Lung microvascular endothelial cell (primary cell): Measurements from ENCODE around the gene PRTN3. TPM values are rescaled to one million over a fixed set of nuclear protein-coding genes. Genes with fewer than 3 reads are reported as not detected.
"Not testable (repeated sequence)": the region's sequence is repeated elsewhere in the genome, so short reads cannot be mapped to it uniquely, and the experiment has no call there.

Experiments used
- DNase-seq, 2 donors: peaks; one replicate each; pipeline versions ENCODE4 v3.0.0 to v3.0.0-alpha.2; 2010; ENCODE audit warnings: low read depth in 2 of 2
- total RNA-seq: library from RNA; depleted of rRNA; stranded (reverse); fragments of >200 nt; gene quantifications from 2 replicates; pipeline ENCODE4 v1.2.1, GENCODE V29; 2014

Gene PRTN3
- total RNA-seq, 1 donor from 2014 or later, result not detected

DNA sequence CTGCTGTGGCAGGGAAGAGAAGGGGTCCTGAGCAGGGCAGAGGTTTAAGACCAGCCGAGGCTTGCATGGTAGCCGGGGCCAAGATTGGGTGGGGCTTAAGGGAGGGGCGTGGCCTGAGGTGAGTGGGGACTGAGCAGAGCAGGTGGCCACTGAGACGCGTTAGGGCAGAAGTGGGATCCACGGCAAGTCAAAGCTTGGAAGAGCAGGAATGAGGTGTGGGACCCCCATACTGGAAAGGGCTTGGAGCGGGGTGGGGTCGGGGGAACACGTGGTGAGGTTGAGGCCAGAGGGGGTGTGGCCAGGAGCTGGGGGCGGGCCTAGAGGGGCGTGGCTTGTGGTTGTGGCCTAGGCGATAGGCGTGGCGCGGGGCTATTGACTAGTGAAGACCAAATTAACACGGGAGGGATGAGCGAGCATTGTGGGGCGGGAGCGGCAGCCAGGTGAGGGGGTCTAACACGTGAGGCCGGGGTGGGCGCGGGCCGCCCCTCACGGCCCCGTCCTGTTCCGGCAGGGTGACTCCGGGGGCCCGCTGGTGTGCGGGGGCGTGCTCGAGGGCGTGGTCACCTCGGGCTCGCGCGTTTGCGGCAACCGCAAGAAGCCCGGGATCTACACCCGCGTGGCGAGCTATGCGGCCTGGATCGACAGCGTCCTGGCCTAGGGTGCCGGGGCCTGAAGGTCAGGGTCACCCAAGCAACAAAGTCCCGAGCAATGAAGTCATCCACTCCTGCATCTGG is 21.9 kb downstream of the PRTN3 start:
- DNase-seq, result peak; percentile 62 to 68

DNA sequence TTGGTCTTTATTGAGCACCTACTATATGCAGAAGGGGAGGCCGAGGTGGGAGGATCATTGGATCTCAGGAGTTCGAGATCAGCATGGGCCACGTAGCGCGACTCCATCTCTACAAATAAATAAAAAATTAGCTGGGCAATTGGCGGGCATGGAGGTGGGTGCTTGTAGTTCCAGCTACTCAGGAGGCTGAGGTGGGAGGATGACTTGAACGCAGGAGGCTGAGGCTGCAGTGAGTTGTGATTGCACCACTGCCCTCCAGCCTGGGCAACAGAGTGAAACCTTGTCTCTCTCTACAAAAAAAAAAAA is 22.5 kb downstream of the PRTN3 start:
- no peak for DNase-seq

DNA sequence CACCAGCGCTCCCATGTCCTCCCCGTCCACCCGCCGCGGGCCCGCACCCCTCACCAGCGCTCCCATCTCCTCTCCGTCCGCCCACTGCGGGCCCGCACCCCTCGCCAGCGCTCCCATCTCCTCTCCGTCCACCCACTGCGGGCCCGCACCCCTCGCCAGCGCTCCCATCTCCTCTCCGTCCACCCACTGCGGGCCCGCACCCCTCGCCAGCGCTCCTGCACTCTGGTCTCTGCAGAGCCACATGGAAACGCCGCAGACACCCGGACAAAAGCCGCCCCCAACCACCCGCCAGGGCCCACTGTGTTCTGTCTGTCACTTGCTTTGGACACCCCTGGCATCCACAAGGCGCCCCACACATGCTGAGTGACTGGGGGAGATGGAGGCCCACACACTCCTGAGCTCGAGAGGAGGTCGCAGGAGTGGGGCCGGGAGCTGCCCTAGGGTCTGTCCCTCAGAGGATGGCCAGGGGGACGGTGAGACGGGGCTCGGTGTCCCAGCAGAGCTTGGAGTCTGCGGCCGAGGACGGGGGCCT is 26.0 kb downstream of the PRTN3 start:
- DNase-seq, result no peak

GRCh38 chr19:867301-867793 is 26.5 kb downstream of the PRTN3 start:
- no peak for DNase-seq

- DNase-seq, result no peak
Measured at GRCh38 chr19:867855-868457, 27.2 kb downstream of the PRTN3 start.

DNA sequence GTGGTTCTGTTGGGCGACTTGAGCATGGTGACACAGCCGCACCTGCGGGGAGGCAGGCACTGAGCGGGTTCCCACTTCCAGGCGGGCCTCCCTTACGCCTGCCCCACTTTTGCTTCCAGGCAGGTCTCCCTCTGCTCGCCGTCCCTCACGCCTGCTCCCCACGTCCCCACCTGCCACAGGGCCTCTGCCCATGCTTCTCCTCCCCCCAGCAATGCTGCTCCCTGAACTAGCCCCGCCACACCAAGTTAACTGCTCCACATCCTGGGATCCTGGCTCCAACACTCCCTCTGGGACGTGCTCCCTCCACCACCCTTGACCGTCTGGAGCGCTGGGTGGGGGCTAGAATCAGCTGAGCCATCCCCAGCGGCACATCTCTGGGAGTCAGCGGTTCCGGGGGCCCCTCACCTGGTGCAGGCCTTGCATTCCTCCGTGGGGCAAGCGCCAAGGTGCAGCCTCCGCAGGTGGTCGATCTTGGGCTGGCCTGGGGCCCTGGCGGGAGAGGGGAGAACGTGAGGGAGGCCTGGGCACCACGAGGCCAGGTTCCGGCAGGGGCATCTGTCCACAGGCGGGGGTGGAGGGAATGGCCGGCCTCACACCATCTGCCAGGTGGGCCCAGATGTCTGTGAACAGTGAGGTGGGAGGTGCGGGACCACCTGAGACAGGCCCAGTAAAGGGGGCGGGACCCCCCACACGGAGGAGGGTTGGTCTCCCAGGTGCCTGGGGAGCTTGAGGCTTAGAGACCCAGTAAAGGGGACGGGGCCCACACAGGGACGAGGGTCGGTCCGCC is 27.9 kb downstream of the PRTN3 start:
- no peak for DNase-seq

- DNase-seq, result peak; percentile 90
Measured at GRCh38 chr19:869245-870177, 28.7 kb downstream of the PRTN3 start.

DNA sequence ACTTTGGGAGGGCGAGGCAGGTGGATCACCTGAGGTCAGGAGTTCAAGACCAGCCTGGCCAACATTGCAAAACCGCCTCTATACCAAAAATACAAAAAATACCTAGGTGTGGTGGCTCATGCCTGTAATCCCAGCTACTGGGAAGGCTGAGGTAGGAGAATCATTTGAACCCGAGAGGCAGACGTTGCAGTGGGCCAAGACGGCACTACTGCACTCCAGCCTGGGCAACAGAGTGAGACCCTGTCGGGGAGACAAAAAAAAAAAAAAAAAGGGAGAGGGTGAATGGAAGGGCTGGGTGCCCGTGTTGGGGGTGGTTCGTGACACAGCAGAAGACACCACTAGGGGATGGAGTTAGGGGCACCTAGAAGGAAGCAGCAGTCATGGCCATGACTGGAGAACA is 29.5 kb downstream of the PRTN3 start:
- no peak for DNase-seq

DNA sequence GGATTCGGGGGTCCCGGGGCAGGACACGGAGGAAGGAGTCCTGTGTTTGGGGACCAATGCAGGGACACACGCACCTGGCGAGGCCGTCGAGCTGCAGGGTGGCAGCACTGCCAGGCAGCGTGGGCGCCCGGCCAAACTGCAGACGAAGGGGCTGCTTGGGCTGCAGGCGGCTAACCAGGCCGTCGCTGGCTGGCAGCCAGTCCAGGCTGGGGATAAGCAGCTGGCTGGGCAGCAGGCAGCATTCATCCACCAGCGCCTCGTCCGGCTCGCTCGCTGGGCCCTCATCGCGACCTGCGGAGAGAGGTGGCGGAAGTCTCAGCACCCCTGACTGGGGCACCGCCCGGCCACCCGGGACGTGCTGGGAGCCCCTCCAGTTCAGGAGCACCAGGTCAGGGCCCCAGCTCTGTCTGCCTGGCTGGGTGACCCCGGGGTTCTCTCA is 30.2 kb downstream of the PRTN3 start:
- DNase-seq, result peak in 1 of 2 donors; percentile 32

GRCh38 chr19:871446-872265 is 30.9 kb downstream of the PRTN3 start:
- DNase-seq, result peak in 1 of 2 donors; percentile 32

DNA sequence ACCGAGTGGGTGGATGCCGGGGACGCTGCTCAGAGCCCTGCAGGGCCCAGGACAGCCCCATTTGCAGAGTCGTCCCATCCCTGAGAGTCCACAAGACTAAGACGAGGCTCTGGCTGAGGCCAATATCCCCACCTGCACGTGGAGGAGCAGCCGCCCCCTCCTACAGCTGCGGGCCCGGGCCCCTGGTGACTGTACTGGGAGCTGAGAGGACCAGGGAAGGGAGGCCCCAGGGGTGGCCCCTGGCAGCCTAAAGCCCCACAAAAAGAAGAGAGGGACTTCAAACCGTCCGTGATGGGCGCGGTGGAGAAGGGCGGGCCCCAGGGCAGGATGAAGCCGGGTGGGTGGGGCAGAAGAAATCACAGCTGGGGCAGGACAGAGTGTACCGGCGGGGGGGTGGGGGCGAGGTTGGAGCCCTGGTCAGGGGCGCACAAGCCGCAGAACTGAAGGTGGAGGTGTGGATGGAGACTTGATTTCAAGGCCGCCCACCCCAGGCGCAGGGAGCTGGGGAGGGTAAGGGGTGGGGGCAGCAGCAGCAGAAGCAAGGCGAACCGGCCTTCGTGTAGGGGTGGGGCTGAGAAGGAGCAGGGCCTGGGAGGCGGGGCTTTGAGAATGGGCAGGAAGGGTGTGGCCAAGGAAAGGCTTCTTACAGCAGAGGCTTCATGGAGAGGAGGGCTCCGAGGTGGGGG is 31.6 kb downstream of the PRTN3 start:
- peak in 1 of 2 donors; percentile 71 for DNase-seq

GRCh38 chr19:873084-873483 is 32.3 kb downstream of the PRTN3 start:
- DNase-seq, result peak in 1 of 2 donors; percentile 54

GRCh38 chr19:873561-874041 is 32.8 kb downstream of the PRTN3 start:
- no peak for DNase-seq

DNA sequence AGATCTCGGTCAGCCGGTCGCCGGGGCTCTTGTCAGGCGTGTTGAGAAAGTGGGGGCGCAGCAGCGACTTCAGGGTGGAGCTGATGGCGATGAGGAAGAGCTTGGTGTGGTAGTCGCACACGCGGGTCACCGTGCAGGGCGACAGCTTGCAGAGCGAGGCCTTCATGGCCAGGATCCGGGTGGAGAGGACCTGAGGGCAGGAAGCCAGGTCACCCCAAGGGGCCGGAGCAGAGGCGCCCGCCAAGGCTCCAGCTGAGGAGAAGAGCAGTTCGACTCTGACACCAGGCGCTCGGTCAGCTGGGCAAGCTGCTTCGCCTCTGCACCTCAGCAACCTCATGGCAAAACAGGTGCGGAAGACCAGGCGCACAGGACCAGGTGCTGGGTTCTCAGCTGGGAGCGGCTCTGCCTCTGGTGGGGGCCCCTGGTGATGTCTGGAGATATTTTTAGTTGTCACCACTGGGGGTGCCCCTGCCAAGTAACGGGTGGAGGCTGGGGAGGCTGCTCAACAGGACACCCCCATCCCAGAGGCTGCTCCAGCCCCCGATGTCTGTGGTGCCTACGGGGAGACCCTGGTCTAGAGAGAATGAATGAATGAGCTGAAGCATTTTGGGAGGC is 34.6 kb downstream of the PRTN3 start:
- DNase-seq, result no peak

DNA sequence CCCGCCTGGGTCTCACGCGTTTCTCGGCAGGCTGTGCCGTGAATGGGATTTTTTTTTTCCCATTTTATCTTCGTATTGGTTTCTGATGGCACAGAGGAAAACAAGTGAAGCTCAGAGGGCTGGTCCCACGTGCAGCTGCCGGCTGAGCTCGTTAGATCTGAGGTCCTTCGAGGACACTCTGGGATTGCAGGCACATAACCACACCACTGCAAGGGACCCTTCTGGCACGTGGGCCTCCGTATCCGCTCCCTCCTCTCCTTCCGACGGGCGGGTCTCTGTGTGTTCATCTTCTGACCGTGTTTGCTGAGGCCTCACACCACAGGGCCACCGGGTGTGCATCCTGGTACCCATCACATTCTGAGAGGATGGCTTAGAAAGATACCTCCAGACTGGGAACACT is 35.3 kb downstream of the PRTN3 start:
- DNase-seq, result no peak

DNA sequence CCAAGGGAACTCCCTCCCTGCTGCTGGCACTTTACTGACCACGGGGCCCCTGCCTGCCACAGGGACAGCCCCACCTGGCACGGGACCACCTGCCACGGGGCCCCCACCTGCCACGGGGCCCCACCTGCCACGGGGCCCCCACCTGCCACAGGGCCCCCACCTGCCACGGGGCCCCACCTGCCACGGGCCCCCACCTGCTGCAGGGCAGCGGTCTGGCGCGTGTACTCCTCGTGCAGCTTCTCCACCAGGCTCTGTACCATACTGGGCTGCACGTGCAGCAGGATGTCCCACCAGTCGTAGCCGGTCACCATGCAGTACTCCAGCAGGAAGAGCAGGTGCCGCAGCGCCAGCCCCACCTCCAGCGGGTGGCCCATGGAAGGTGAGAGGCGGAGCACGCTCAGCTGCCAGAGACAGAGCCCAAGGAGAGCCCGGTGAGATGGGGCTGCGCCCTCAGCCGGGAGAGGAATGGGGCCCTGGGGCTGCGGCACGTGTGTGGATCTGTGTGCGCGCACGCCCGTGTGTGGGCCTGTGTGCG is 36.0 kb downstream of the PRTN3 start:
- DNase-seq, result no peak

- DNase-seq, result not testable (repeated sequence)
Measured at GRCh38 chr19:877992-878660, 37.3 kb downstream of the PRTN3 start.
